ENCODE measurements around the gene EP400. TPM values are rescaled to one million over a fixed set of nuclear protein-coding genes. Genes with fewer than 3 reads are reported as not detected.

Gene EP400
- total and polyA plus RNA-seq, 9 of the 15 experiments (the other 6 are each of a cell fraction or from before 2014, with no cell fraction given), result 4.5 to 58.0 (median 7.0) TPM

DNA sequence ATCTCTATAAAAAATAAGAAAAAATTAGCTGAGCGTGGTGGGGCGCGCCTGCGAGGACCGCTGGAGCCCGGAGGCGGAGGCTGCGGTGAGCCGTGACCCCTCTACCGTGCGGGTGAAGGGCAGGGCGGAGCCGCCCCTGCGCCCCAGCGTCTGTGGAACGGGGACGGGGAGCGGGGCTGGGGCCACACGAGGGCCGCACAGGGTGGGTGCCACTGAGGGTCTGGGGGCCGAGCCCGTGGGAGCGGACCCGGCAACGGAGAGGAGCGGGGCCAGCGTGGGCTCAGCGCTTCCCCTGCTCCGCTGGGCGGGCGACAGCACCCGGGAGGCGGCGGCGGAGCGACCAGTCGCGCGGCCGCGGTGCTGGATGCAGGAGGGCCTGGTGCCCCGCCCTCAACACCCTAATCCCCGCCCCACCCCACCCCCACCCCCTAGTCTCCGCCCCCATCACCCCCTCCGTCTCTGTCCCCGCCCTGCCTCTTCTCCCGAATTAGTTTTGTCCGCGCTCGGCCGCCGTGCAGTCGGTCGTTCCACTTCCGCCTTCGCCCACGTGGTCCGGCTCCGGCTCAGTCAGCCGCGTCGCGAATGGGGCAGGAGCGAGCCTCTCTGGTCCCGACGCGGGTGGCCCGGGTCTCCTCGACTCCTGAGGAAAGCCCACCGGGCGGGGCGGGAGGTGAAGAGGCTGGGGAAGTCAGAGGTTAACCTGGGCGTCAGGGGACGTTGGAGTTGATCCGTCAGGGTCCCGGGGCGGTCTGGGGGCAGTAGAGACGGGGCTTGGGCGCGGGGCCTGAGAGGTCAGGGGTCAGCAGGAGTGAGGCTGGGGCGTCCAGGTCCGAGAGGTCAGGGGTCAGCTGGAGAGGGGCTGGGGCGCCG, 20.8 kb upstream of the EP400 start, which contains the start of gene PUS1 (continued):
- TF ChIP-seq CBX1 (IDR thresholded peaks at IDR 0.05; ENCODE audit: low read depth), result peak; percentile 43; the same call in 1 of the 2 replicates
- peak; percentile 93 for TF ChIP-seq HDAC2 (IDR thresholded peaks at IDR 0.05)
- TF ChIP-seq CREM (IDR thresholded peaks at IDR 0.05; ENCODE audit: low read depth), result peak; percentile 72
- no peak for TF ChIP-seq BRF1 (IDR thresholded peaks at IDR 0.05; ENCODE audit: borderline replicate concordance, extremely low read depth, insufficient read length)
- 0 out of 2 replicates have a peak, but pooled peaks have one; percentile 23 for TF ChIP-seq SRSF1 (IDR thresholded peaks at IDR 0.05; ENCODE audit: low read depth, low read length)
- TF ChIP-seq ZNF707 (CRISPR knock-in tag; conservative IDR thresholded peaks at IDR 0.05), result no peak
- peak; percentile 68 for TF ChIP-seq SMAD4 (CRISPR knock-in tag; conservative IDR thresholded peaks at IDR 0.05)
- TF ChIP-seq GTF2F1 (IDR thresholded peaks at IDR 0.05; ENCODE audit: low read depth, low read length), result peak; percentile 73; the same call in 1 of the 2 replicates
- no peak for TF ChIP-seq ZNF124 (CRISPR knock-in tag; IDR thresholded peaks at IDR 0.05)
- no peak for TF ChIP-seq MAFK (IDR thresholded peaks at IDR 0.05; ENCODE audit: low read length)
- TF ChIP-seq, protein P1, sequence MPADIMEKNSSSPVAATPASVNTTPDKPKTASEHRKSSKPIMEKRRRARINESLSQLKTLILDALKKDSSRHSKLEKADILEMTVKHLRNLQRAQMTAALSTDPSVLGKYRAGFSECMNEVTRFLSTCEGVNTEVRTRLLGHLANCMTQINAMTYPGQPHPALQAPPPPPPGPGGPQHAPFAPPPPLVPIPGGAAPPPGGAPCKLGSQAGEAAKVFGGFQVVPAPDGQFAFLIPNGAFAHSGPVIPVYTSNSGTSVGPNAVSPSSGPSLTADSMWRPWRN (IDR thresholded peaks at IDR 0.05; ENCODE audit: low read depth), result 0 out of 2 replicates have a peak, but pooled peaks have one; percentile 21
- TF ChIP-seq KAT7 (CRISPR knock-in tag; IDR thresholded peaks at IDR 0.05; ENCODE audit: borderline replicate concordance), result peak; percentile 76; the same call in 1 of the 2 replicates
- TF ChIP-seq XRCC5 (IDR thresholded peaks at IDR 0.05; ENCODE audit: low read depth, low read length), result peak; percentile 48; the same call in 1 of the 2 replicates
- TF ChIP-seq BRCA1 (IDR thresholded peaks at IDR 0.05), result no peak
- no peak for TF ChIP-seq BRCA1 (CRISPR knock-in tag; IDR thresholded peaks at IDR 0.05)
- peak; percentile 71 for TF ChIP-seq ZFX (CRISPR knock-in tag; IDR thresholded peaks at IDR 0.05)
- TF ChIP-seq YBX1 (IDR thresholded peaks at IDR 0.05), result no peak
- peak; percentile 55 for TF ChIP-seq CCNT2 (IDR thresholded peaks at IDR 0.05; ENCODE audit: borderline replicate concordance, extremely low read depth, insufficient read length, low read depth, low read length)
- no peak for TF ChIP-seq TEAD2 (tag; IDR thresholded peaks at IDR 0.05)
- peak; percentile 55 for TF ChIP-seq EGR1 (conservative IDR thresholded peaks at IDR 0.05)
- TF ChIP-seq GABPB1 (CRISPR knock-in tag; IDR thresholded peaks at IDR 0.05), result peak; percentile 80; the same call in 1 of the 2 replicates
- peak; percentile 77; the same call in 1 of the 2 replicates for TF ChIP-seq JUN (IDR thresholded peaks at IDR 0.05; ENCODE audit: borderline replicate concordance, low read depth, low read length)
- no peak for TF ChIP-seq JUN (CRISPR knock-in tag; IDR thresholded peaks at IDR 0.05; ENCODE audit: borderline replicate concordance)
- peak; percentile 78 for TF ChIP-seq GABPA (tag; conservative IDR thresholded peaks at IDR 0.05; ENCODE audit: low read depth)
- peak; percentile 78 for TF ChIP-seq RB1 (IDR thresholded peaks at IDR 0.05; ENCODE audit: low read depth)
